ENCODE data around the gene MAEL.

MAEL gene
- total RNA-seq = 0 to 0.07 (median 0) reads per million in 9 experiments

DNA sequence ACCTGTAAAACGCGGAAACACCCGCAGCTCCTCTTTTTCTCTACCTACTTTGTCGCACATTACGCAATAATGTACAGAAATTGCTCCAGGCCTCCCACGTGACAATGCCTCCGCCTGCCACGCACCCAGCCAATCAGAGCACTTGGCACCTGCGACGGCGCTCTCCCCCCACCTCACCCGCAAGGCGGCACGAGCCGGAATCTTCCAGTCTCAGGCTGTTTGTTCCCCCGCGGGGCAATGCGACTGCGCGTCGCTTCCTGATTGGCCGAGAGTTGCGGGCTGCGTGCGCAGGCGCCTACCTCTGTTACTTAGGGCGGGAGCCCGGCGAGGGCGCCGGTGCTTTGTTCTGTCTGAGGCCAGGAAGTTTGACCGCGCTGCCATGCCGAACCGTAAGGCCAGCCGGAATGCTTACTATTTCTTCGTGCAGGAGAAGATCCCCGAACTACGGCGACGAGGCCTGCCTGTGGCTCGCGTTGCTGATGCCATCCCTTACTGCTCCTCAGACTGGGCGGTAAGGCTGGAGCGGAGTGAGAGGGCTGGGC is at the start of gene MAEL:
MAEL (plus strand) TSS at position 307 of the 542 bp plus-strand sequence; CDS start at position 380, 73 bp downstream.
- Mint-ChIP-seq H3K27ac (no peak within 1 kb of the TSS), H3K4me1 (ENCODE audit: low read depth in 2 of 2) (no peaks in the 10 kb centered on the region), H3K4me3 (no peak within 1 kb of the TSS), H3K36me3 (ENCODE audit: insufficient read depth) (no peaks in the 10 kb centered on the region), H3K27me3 (peaks cover 17 to 27% of the 10 kb centered on the region in 2 donors), H3K9me3 (no peaks in the 10 kb centered on the region)
- DNase-seq = no peak
- no peak for ATAC-seq (replicated peaks)

DNA sequence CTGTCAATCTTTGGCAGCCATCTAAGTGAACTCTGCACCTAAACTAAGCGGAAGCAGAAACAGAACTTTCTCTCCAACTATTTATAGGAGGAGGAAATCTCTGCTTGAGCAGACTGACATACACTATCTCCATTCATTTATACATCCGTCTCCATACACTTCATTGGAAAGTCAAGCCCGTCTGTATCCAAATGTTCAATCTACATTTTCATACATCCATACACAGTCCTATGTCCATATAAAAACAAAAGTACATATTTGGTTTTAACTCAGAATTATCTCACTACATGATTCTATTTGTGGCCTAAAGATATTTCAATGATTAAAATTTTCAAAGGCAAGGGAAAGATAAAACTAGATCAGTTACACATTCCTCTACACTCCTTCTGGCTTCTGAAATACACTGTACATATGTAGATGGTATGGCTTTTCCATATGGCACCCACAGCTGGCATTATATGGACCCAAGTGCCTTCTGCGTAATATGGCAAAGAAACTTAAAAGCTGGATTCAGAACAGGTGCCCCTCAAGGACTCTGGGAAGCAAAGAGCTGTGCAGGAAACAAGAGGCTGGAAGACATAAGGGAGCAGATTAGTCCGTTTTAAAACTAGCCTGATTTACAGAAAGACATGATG is 49.2 kb upstream of the MAEL start:
- Mint-ChIP-seq H3K27me3 (peaks cover 34 to 76% of the 10 kb centered on the region in 2 donors), H3K36me3 (ENCODE audit: insufficient read depth) (no peaks in the 10 kb centered on the region), H3K9me3 (no peaks in the 10 kb centered on the region), H3K4me3 (no peak overlapping the region), H3K27ac (no peak overlapping the region), H3K4me1 (ENCODE audit: low read depth in 2 of 2) (no peaks in the 10 kb centered on the region)
- DNase-seq (no peak), ATAC-seq (replicated peaks) (no peak)

DNA sequence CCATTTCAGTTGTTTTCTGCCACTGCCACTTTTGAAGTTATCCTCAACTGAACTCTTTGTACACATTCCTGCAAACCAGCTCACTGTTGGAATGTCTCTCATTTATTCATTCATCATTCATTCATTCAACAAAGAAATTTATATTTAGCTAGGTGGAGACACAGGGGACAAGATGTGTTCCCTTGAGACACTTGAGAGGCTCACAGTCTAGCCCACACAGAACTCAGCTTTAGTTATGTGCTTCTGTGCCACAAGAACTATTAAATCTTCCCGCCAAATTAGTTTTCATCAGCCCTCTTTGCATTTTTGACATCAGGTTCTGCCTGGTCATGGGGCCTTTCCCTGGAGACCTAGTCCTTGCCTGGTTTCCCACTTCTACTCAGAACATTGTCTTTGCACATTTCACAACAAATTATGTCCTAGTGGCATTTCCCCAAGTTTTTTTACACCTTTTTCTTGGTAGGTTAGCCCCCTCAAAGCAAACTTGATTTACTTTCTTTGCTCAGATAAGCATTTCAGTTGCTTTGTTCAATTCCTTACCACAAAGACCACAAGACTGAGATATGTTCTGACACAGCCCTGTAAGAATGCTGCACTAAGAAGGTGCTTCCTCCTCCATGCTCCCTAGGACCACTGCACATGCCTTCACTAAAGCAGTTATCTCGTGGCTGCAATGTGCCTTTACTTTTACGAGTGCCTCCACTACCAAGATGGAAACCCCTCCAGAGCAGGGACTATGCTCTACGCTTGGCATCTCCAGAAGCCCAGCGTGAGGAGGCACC is 44.7 kb upstream of the MAEL start:
- Mint-ChIP-seq H3K4me3 (no peak overlapping the region), H3K36me3 (ENCODE audit: insufficient read depth) (no peaks in the 10 kb centered on the region), H3K27ac (no peak overlapping the region), H3K4me1 (ENCODE audit: low read depth in 2 of 2) (peaks cover 0 to 2% of the 10 kb centered on the region in 2 donors), H3K9me3 (no peaks in the 10 kb centered on the region), H3K27me3 (peaks cover 47 to 74% of the 10 kb centered on the region in 2 donors)
- DNase-seq = no peak
- ATAC-seq (replicated peaks) = no peak

DNA sequence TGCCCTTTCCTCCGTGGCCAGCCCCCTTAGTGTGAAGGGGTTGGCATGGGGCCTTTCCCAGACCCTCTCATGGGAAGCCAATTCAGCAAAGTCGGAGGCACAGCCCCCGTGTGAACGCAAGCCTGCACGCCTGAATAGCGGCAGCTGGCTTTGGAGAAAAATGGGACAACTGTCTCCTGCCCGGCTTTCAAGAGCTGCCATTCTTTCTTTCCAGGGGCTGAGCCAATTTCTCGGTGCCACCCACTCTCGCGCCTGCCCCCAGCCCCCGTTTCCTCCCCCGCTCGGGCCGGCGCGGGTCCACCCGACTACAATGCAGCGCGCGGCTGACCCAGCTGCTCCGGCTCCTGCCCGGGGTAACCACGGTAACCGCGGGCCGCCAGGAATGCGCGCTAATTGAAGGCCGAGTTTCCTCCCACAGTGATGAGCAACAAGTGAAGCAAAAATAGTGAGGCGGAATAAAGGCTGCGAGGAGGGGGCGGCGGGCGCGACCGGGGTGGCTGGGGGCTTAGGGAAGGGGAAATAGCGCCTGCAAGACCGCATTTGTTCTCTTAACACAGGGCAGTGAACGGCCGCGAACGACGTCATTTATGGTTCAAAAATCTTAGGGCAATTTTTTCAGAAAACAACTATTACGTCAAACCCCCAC is 41.6 kb upstream of the MAEL start:
- DNase-seq (no peak), ATAC-seq (replicated peaks) (peak; percentile 8)
- Mint-ChIP-seq H3K4me3 (peak overlapping the region; percentile 16 to 44), H3K36me3 (ENCODE audit: insufficient read depth) (no peaks in the 10 kb centered on the region), H3K27ac (no peak overlapping the region), H3K4me1 (ENCODE audit: low read depth in 2 of 2) (peaks cover 0 to 2% of the 10 kb centered on the region in 2 donors), H3K27me3 (peaks cover 67 to 89% of the 10 kb centered on the region in 2 donors), H3K9me3 (no peaks in the 10 kb centered on the region)

DNA sequence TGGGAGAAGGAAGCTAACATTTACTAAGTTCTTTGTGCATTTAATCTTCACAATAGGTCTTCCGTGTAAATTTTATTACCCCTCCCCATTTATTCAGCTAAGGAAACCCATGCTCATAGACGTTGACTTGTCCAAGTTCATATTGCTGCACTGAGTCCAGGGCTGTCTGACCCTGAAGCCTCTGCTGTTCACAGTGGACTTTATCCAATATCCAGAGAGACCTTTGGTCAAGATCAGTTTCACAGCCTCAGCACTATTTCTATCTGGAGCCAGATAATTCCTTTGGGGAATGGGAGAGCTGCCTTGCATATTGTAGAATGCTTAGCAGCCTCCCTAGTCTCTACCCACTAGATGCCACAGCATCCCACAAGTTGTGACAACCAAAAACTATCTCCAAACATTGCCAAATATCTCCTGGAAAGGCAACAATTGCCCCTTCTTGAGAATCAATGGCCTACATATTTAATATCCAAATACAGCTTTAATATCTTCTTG is 40.2 kb upstream of the MAEL start:
- DNase-seq (no peak), ATAC-seq (replicated peaks) (no peak)
- Mint-ChIP-seq H3K27ac (no peak overlapping the region), H3K4me3 (no peak overlapping the region), H3K9me3 (no peaks in the 10 kb centered on the region), H3K4me1 (ENCODE audit: low read depth in 2 of 2) (peaks cover 0 to 2% of the 10 kb centered on the region in 2 donors), H3K27me3 (peaks cover 62 to 76% of the 10 kb centered on the region in 2 donors), H3K36me3 (ENCODE audit: insufficient read depth) (no peaks in the 10 kb centered on the region)

DNA sequence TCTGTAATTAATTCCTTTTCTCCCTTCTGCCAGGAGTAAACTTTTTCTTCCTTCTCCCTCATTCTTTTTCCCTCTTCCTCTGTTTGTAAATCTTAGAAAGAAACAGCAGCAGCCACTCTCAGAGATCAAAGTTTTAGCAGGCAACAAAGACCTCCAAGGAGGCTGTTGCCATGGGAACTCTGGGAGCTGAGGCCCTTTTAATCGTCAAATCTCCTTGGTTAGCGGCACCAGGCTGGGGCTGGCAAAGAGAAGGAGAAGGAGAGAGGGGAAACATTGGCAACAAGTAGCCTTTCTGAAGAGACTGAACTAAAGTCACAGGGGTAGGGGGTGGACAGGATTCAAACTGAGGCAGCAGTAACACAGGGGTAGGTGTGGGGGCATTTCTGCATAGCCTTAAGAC is 38.9 kb upstream of the MAEL start:
- H3K36me3 Mint-ChIP-seq (ENCODE audit: insufficient read depth) = no peaks in the 10 kb centered on the region
- no peak overlapping the region for H3K27ac Mint-ChIP-seq
- H3K4me1 Mint-ChIP-seq (ENCODE audit: low read depth in 2 of 2) = peaks cover 0 to 2% of the 10 kb centered on the region in 2 donors
- DNase-seq (no peak), ATAC-seq (replicated peaks) (no peak)
- H3K9me3 Mint-ChIP-seq = no peaks in the 10 kb centered on the region
- H3K4me3 Mint-ChIP-seq = no peak overlapping the region
- H3K27me3 Mint-ChIP-seq = peaks cover 59 to 63% of the 10 kb centered on the region in 2 donors

DNA sequence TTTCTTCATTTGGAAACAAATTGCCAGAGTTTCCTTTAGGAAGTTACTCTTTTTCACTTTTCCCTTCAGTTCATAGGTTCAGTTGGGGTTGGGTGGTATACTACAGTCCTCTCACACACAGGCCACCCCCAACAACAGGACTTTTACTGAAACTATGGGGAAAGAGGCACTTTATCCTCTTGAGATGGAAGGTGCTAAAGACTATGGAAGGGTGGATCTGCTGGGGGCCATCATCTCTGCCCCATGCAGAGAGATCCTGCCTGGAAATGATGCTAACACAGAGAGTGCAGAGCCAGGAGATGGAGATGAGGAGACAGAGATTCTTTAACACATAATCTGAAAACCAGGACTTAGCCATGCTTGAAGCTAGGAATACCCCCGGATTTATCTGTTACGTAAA is 38.0 kb upstream of the MAEL start:
- Mint-ChIP-seq H3K4me3 (no peak overlapping the region), H3K27me3 (peaks cover 54% of the 10 kb centered on the region in 2 donors), H3K36me3 (ENCODE audit: insufficient read depth) (no peaks in the 10 kb centered on the region), H3K9me3 (no peaks in the 10 kb centered on the region), H3K4me1 (ENCODE audit: low read depth in 2 of 2) (peaks cover 0 to 2% of the 10 kb centered on the region in 2 donors), H3K27ac (no peak overlapping the region)
- no peak for DNase-seq
- ATAC-seq (replicated peaks) = no peak

DNA sequence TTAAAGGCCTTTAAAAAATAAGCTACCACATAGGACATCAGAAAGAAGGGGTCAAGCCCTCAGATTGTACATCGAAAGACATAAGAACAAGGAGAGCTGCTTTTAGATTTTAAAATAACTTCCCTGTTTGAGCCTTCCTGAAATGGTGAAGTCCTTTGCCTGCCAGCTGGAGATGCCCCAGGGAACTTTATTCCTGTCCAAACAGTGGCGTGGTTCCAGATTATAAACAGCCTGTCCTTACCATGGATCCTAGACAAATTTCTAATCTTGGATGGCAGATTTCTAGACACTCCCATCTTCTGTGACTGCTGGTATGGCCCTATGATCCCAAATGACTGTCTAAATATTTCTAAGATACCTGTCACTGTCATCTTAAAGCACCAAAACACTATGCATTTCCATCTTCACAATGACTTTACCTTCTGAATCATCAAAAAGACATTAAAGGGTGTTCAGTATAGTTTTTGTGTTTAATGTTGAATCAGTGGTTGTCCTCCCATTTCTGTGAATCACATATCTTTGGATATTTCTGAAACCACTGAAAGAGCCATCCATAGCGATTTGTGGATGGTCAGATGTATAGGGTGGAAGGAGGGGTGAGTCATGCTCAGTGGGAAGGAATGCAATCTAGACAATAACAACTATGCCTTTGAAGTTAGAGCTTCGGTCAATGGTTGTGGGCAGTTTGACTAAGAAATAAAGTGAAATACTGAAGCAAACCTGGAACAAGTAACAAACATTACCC is 36.9 kb upstream of the MAEL start:
- Mint-ChIP-seq H3K4me1 (ENCODE audit: low read depth in 2 of 2) (peaks cover 0 to 2% of the 10 kb centered on the region in 2 donors), H3K4me3 (no peak overlapping the region), H3K27me3 (peaks cover 44 to 50% of the 10 kb centered on the region in 2 donors), H3K27ac (no peak overlapping the region), H3K9me3 (no peaks in the 10 kb centered on the region), H3K36me3 (ENCODE audit: insufficient read depth) (no peaks in the 10 kb centered on the region)
- DNase-seq (no peak), ATAC-seq (replicated peaks) (no peak)

DNA sequence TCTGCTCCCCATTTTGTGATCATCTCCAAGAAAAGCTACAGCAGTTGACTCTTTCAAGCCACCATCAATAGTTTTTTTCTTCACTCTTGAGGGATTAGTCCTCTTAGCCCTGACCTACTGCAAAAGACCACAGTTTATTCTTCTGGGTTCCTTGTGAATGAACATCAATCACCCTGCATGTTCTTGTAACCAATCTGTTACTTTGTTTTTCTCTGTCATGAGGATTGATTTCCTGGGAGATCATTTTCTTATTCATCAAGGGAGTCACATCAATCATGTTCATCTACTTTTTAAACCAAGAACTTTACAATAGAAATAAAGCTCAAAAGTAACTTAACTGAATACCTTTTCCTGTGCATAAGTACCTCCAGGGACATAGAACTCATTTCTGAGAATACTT is 35.6 kb upstream of the MAEL start:
- H3K4me3 Mint-ChIP-seq = no peak overlapping the region
- peaks cover 35 to 42% of the 10 kb centered on the region in 2 donors for H3K27me3 Mint-ChIP-seq
- no peaks in the 10 kb centered on the region for H3K4me1 Mint-ChIP-seq (ENCODE audit: low read depth in 2 of 2)
- no peaks in the 10 kb centered on the region for H3K36me3 Mint-ChIP-seq (ENCODE audit: insufficient read depth)
- DNase-seq = no peak
- H3K9me3 Mint-ChIP-seq = no peaks in the 10 kb centered on the region
- H3K27ac Mint-ChIP-seq = no peak overlapping the region
- ATAC-seq (replicated peaks) = no peak

DNA sequence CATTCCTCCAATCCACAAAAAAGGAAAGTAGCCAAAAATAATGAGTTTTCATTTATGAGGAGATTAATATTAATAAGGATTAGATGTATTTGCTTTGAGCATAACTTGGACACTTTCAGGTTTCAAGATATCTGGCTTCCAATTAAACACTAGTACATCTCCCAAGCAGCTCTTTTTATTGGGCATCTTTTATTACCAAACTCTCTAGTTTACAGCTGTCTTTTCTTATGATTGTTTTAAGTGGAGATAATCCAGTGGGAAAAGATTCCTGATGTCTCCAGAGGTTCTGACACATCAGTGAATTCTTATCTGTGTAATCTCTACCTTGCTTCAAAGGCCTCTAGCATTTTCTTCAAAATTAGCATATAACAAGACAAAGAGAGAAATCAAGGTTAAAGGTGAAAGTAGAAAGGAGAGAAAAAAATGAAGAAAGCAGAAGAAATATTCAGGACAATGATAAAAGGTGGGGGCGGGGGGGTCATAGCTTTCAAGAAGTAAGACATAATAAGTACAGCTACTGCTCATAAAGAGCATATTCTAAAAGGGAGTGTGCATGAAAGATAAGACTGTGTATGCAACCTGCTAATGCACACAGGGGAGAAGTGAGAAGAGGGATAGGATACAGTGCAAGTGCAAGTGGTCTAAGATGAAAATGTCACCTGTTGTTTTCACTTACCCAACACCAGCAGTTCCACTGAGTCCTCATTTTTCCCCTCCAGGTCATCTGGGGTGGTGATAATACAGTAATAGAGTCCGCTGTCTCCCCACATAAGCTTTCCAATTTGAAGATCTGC is 32.8 kb upstream of the MAEL start:
- Mint-ChIP-seq H3K4me1 (ENCODE audit: low read depth in 2 of 2) (no peaks in the 10 kb centered on the region), H3K27me3 (peaks cover 39 to 40% of the 10 kb centered on the region in 2 donors), H3K36me3 (ENCODE audit: insufficient read depth) (no peaks in the 10 kb centered on the region), H3K27ac (no peak overlapping the region), H3K9me3 (no peaks in the 10 kb centered on the region), H3K4me3 (no peak overlapping the region)
- ATAC-seq (replicated peaks) = no peak
- no peak for DNase-seq

DNA sequence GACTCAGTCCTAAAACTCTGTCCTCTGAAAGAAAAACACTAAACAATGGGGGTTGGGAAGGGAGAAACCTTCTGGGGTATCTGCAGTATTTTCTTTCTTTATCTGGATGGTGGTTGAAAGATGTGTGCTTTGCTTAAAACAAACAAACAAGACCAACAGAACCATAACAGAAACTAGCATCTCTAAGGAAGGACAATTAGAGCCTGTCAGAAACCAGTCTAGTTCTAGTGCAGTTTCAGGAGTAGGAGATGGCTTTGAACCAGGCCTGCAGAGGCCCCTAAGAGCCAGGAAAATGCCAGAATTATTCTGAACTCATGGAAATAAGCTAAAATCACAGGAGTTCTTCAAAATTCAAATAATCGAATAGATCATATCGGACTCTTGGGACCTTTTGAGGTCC is 32.2 kb upstream of the MAEL start:
- Mint-ChIP-seq H3K27me3 (peaks cover 36 to 39% of the 10 kb centered on the region in 2 donors), H3K27ac (no peak overlapping the region), H3K9me3 (no peaks in the 10 kb centered on the region), H3K4me3 (no peak overlapping the region), H3K36me3 (ENCODE audit: insufficient read depth) (no peaks in the 10 kb centered on the region), H3K4me1 (ENCODE audit: low read depth in 2 of 2) (no peaks in the 10 kb centered on the region)
- DNase-seq (no peak), ATAC-seq (replicated peaks) (no peak)

DNA sequence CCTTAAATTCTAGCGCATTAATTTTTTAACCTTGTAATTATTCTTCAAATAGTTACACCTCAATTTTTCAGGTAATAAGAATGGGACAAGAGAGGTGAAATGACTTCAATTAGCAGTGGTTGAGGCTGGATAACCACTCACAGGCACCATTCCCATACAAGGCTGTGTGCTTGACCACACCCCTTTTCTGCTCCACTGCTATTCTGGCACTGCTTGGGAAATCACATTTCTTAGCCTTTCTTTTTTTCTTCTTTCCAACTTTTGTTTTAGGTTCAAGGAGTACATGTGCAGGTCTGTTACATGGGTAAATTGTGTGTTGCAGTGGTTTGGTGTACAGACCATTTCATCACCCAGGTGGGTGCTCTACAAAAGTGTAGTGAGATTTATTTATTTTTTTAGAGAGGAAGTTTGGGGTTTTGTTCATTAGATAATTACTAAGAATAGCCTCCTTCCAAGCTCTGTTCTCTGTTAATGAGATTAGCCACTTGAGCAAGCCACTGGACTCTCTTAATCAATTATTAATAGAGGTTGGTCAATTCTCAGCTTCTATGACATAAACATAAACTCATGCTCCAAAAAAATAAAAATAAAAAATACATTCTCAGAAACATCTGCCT is 28.1 kb upstream of the MAEL start:
- H3K4me1 Mint-ChIP-seq (ENCODE audit: low read depth in 2 of 2) = no peaks in the 10 kb centered on the region
- ATAC-seq (replicated peaks) (no peak), DNase-seq (no peak)
- H3K27ac Mint-ChIP-seq = no peak overlapping the region
- H3K27me3 Mint-ChIP-seq = peaks cover 39 to 47% of the 10 kb centered on the region in 2 donors
- no peaks in the 10 kb centered on the region for H3K9me3 Mint-ChIP-seq
- H3K36me3 Mint-ChIP-seq (ENCODE audit: insufficient read depth) = no peaks in the 10 kb centered on the region
- H3K4me3 Mint-ChIP-seq = no peak overlapping the region

Measured in effector memory CD8-positive, alpha-beta T cell (primary cell).